ENCODE measurements around the gene RIMBP2.

Gene RIMBP2

DNA sequence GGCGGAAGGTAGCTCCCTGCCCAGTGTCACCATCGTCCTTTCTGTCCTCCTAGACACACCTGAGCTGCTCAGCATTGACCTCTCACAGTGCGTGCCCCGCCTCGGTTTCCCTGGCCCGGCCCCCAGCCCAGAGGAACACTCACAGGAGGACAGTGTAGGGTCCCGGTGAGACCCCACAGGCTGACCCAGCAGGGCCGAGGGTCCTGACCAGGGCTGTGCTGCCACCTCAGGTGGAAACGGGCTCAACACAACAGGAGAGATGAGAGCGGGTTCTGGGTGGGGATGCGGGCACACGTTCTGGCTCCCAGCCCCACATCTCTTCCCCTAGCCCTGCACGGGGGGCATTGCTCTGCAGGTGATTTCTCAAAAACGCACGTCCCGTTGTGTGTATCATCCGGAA, 280.3 kb downstream of the RIMBP2 start:
- DNase-seq (ENCODE audit: low read depth in 2 of 2): no peak
- TF ChIP-seq, protein P1, sequence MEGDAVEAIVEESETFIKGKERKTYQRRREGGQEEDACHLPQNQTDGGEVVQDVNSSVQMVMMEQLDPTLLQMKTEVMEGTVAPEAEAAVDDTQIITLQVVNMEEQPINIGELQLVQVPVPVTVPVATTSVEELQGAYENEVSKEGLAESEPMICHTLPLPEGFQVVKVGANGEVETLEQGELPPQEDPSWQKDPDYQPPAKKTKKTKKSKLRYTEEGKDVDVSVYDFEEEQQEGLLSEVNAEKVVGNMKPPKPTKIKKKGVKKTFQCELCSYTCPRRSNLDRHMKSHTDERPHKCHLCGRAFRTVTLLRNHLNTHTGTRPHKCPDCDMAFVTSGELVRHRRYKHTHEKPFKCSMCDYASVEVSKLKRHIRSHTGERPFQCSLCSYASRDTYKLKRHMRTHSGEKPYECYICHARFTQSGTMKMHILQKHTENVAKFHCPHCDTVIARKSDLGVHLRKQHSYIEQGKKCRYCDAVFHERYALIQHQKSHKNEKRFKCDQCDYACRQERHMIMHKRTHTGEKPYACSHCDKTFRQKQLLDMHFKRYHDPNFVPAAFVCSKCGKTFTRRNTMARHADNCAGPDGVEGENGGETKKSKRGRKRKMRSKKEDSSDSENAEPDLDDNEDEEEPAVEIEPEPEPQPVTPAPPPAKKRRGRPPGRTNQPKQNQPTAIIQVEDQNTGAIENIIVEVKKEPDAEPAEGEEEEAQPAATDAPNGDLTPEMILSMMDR (IDR thresholded peaks at IDR 0.05; ENCODE audit: low read depth, low read length): no peak
- no peak overlapping the region for H3K4me3 ChIP-seq (replicated peaks in 1 of 2; ENCODE audit: low read depth in 2 of 2, low read length in 2 of 2)

DNA sequence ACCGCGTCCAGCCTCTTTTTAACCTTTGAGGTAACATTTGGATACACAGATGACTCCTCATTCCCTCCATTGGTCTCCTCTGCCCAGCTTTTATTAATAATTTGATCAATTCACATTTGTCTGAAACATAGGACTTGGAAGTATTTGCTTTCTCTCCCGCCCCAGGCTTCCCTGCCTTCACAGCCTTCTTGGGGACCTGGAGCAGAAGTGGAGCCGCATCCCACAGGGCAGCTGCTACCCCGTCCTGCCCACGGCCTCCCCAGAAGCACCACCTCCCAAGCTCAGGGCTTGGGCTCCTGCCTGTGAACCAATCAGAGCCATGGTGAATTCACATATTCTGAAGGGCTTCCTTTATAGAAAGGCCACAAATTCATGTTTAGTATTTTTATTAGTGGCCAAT, 280.8 kb downstream of the RIMBP2 start:
- no peak overlapping the region for H3K4me3 ChIP-seq (replicated peaks in 1 of 2; ENCODE audit: low read depth in 2 of 2, low read length in 2 of 2)
- no peak for DNase-seq (ENCODE audit: low read depth in 2 of 2)
- TF ChIP-seq, protein P1 (IDR thresholded peaks at IDR 0.05; ENCODE audit: low read depth, low read length): no peak

- TF ChIP-seq, protein P1 (IDR thresholded peaks at IDR 0.05; ENCODE audit: low read depth, low read length): no peak
- no peak for DNase-seq (ENCODE audit: low read depth in 2 of 2)
- H3K4me3 ChIP-seq (replicated peaks in 1 of 2; ENCODE audit: low read depth in 2 of 2, low read length in 2 of 2): no peak overlapping the region
Observed at GRCh38 chr12:130434560-130434959, 281.5 kb downstream of the RIMBP2 start.

GRCh38 chr12:130433834-130434233, 282.3 kb downstream of the RIMBP2 start:
- TF ChIP-seq, protein P1 (IDR thresholded peaks at IDR 0.05; ENCODE audit: low read depth, low read length): no peak

DNA sequence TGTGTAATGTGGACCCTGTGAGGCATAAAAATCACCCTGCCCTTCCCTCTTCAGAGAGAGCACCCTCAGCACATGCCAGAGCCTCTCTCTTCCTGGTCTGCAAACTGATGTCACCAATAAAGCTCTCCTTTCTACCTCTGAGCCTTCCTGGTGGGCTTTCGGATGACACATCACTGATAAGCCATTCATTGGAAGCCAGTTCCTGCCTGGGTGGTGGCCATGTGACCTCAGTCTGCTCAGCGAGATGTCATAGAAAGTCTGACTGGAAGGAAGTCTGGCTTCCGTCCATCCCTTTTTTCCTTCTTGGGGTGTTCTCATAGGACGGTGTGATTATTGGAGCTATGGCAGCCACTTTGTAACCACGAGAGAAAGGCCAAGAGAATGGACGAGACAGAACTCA, 282.7 kb downstream of the RIMBP2 start:
- no peak for DNase-seq (ENCODE audit: low read depth in 2 of 2)
- TF ChIP-seq, protein P1 (IDR thresholded peaks at IDR 0.05; ENCODE audit: low read depth, low read length): no peak
- no peak overlapping the region for H3K4me3 ChIP-seq (replicated peaks in 1 of 2; ENCODE audit: low read depth in 2 of 2, low read length in 2 of 2)

More at GRCh38 chr12:130433834-130434233, 282.3 kb downstream of the RIMBP2 start:
- H3K4me3 ChIP-seq (replicated peaks in 1 of 2; ENCODE audit: low read depth in 2 of 2, low read length in 2 of 2): no peak overlapping the region
- no peak for DNase-seq (ENCODE audit: low read depth in 2 of 2)

GRCh38 chr12:130431176-130431575, 284.9 kb downstream of the RIMBP2 start:
- H3K4me3 ChIP-seq (replicated peaks in 1 of 2; ENCODE audit: low read depth in 2 of 2, low read length in 2 of 2): no peak overlapping the region
- TF ChIP-seq, protein P1 (IDR thresholded peaks at IDR 0.05; ENCODE audit: low read depth, low read length): no peak
- DNase-seq (ENCODE audit: low read depth in 2 of 2): no peak

All from cardiac fibroblast (primary cell).